HCT116 (cell line): ENCODE data around the gene FHIT. TPM values are rescaled to one million over a fixed set of nuclear protein-coding genes. Genes with fewer than 3 reads are reported as not detected.

Experiments
- ATAC-seq: fragments of 200-7000 bp; cut with Tn5 transposase; 2 replicates; pipeline ENCODE4 v1.9.1; 2020; ENCODE audit warnings: mild to moderate bottlenecking, moderate library complexity
- BruUV-seq: library from RNA; stranded (reverse); fragments of 400-500 nt; replicated peaks from 2 replicates; lab custom pipeline; 2021; lab: Mats Ljungman, UMichigan
- CTCF ChIA-PET: fragments of 300-600 bp; sonication (Branson Sonifier 250); formaldehyde crosslinking; loops from one replicate; lab custom pipeline; 2021; ENCODE audit warnings: antibody characterized with exemption; lab: Charles Lee
- POLR2A ChIA-PET: fragments of 300-600, 350-600 bp; sonication (Branson Sonifier 250); formaldehyde crosslinking; loops from one replicate; lab custom pipeline; 2021; ENCODE audit warnings: antibody characterized with exemption; lab: Charles Lee
- RAD21 ChIA-PET, 2 experiments: fragments of 300-600 bp; sonication (Branson Sonifier 250); formaldehyde crosslinking; loops; one replicate each; lab custom pipeline; 2023; ENCODE audit warnings: low total read pairs in 2 of 2; ENCODE audit not compliant: uncharacterized antibody in 2 of 2, unreplicated experiment in 2 of 2, low non-redundant PET in 1 of 2; lab: Charles Lee
- DNase-seq: peaks from one replicate; pipeline ENCODE4 v3.0.0-alpha.2; 2010; ENCODE audit warnings: low read depth, low spot score
- H2AFZ ChIP-seq: fragments of 200-600 bp; shearing (Covaris generic), sonication (generic); 2 replicates; pipeline ENCODE4 v1.6.1; 2017; ENCODE audit warnings: low read depth, mixed run types, mixed read lengths, antibody characterized with exemption, low read length; ENCODE audit not compliant: poor library complexity, severe bottlenecking
- H3K27ac ChIP-seq: 2 replicates; pipeline ENCODE4 v1.5.1; 2012; ENCODE audit warnings: low read depth, low read length
- H3K27me3 ChIP-seq: fragments of 200-600 bp; sonication (generic); 2 replicates; pipeline ENCODE4 v1.6.1; 2016; ENCODE audit warnings: mixed run types, low read length, mixed read lengths; ENCODE audit not compliant: insufficient read depth
- H3K36me3 ChIP-seq, 2 experiments: fragments of 200-500 bp in 1 of 2; fragments of 200-600 bp in 1 of 2; sonication (Bioruptor generic) in 1 of 2; sonication (generic) in 1 of 2; 2 replicates each; pipeline versions ENCODE4 v1.5.1 to v1.6.1; 2014 to 2016; ENCODE audit warnings: low read length in 2 of 2, inconsistent platforms in 1 of 2, mixed read lengths in 1 of 2, mixed run types in 1 of 2; ENCODE audit not compliant: insufficient read depth in 2 of 2, control insufficient read depth in 1 of 2
- H3K4me1 ChIP-seq, 2 experiments: fragments of 200-600 bp in 1 of 2; sonication (generic) in 1 of 2; 2 replicates each; pipeline versions ENCODE4 v1.5.1 to v1.6.1; 2012 to 2017; ENCODE audit warnings: low read length in 2 of 2, inconsistent platforms in 1 of 2, mild to moderate bottlenecking in 1 of 2, mixed read lengths in 1 of 2, mixed run types in 1 of 2, moderate library complexity in 1 of 2; ENCODE audit not compliant: insufficient read depth in 2 of 2, control insufficient read depth in 1 of 2
- H3K4me2 ChIP-seq: fragments of 200-600 bp; sonication (generic); 2 replicates; pipeline ENCODE4 v1.6.1; 2017; ENCODE audit warnings: mixed run types, low read length, mixed read lengths
- H3K4me3 ChIP-seq, 2 experiments: fragments of 200-600 bp in 1 of 2; sonication (generic) in 1 of 2; replicated peaks in 1 of 2; 2 replicates each; pipeline ENCODE4 v1.5.1; 2011 to 2016; ENCODE audit warnings: low read length in 2 of 2, control low read depth in 1 of 2, low read depth in 1 of 2, mild to moderate bottlenecking in 1 of 2, mixed read lengths in 1 of 2, mixed run types in 1 of 2
- H3K79me2 ChIP-seq: fragments of 200-600 bp; sonication (generic); 2 replicates; pipeline ENCODE4 v1.6.1; 2017; ENCODE audit warnings: mild to moderate bottlenecking, mixed run types, low read length, moderate library complexity, mixed read lengths; ENCODE audit not compliant: insufficient read depth
- H3K9ac ChIP-seq: fragments of 200-600 bp; sonication (generic); 2 replicates; pipeline ENCODE4 v1.6.1; 2016; ENCODE audit warnings: low read length, mixed read lengths
- H3K9me2 ChIP-seq: fragments of 200-600 bp; sonication (generic), shearing (Covaris generic); 2 replicates; pipeline ENCODE4 v1.6.1; 2017; ENCODE audit warnings: mixed run types, mild to moderate bottlenecking, moderate library complexity; ENCODE audit not compliant: insufficient read depth
- H3K9me3 ChIP-seq, 2 experiments: fragments of 200-500 bp in 1 of 2; fragments of 200-600 bp in 1 of 2; sonication (Bioruptor generic) in 1 of 2; sonication (generic) in 1 of 2; 2 replicates each; pipeline ENCODE4 v1.6.1; 2014 to 2017; ENCODE audit warnings: low read length in 2 of 2, mixed read lengths in 2 of 2, inconsistent platforms in 1 of 2, low read depth in 1 of 2, mild to moderate bottlenecking in 1 of 2, mixed run types in 1 of 2, moderate library complexity in 1 of 2; ENCODE audit not compliant: control insufficient read depth in 1 of 2, insufficient read depth in 1 of 2
- H4K20me1 ChIP-seq: fragments of 200-600 bp; sonication (generic), shearing (Covaris generic); 2 replicates; pipeline ENCODE4 v1.6.1; 2017; ENCODE audit warnings: mixed run types, mild to moderate bottlenecking, moderate library complexity; ENCODE audit not compliant: insufficient read depth
- CEBPB ChIP-seq: IDR thresholded peaks from 2 replicates; pipeline ENCODE4 v1.6.1; 2012; ENCODE audit warnings: low read depth
- EGR1 ChIP-seq: IDR thresholded peaks from 2 replicates; pipeline ENCODE4 v1.6.1; 2012; ENCODE audit warnings: low read depth
- ELF1 ChIP-seq: IDR thresholded peaks from 2 replicates; pipeline ENCODE4 v1.6.1; 2012; ENCODE audit warnings: low read depth, borderline replicate concordance
- EZH2 ChIP-seq: fragments of 200-600 bp; sonication (generic); IDR thresholded peaks from 2 replicates; pipeline ENCODE4 v1.6.1; 2017; ENCODE audit warnings: antibody characterized with exemption, mixed run types
- FOSL1 ChIP-seq: IDR thresholded peaks from 2 replicates; pipeline ENCODE4 v1.6.1; 2012; ENCODE audit warnings: low read depth
- POLR2A ChIP-seq: IDR thresholded peaks from 2 replicates; pipeline ENCODE4 v1.7.0; 2011; ENCODE audit warnings: borderline replicate concordance; ENCODE audit not compliant: insufficient read depth, insufficient read length; ENCODE audit errors: extremely low read depth
- RAD21 ChIP-seq: IDR thresholded peaks from 2 replicates; pipeline ENCODE4 v1.6.1; 2012; ENCODE audit warnings: low read depth, mild to moderate bottlenecking
- SRF ChIP-seq: IDR thresholded peaks from 2 replicates; pipeline ENCODE4 v1.6.1; 2012; ENCODE audit warnings: low read depth
- ZFX ChIP-seq: fragments of 450-650 bp; IDR thresholded peaks from 2 replicates; pipeline ENCODE4 v1.6.1; 2017
- ZNF274 ChIP-seq: fragments of 200-500 bp; sonication (Bioruptor generic); IDR thresholded peaks from 2 replicates; pipeline ENCODE4 v1.6.1; 2014; ENCODE audit warnings: mild to moderate bottlenecking, low read depth, low read length, inconsistent platforms
- intact Hi-C: fragments of 100-400 bp; cut with micrococcal nuclease; formaldehyde crosslinking; loops from 2 replicates; pipeline ENCODE4 v1.10.0; 2022
- total RNA-seq: library from RNA; stranded (reverse); gene quantifications from one replicate; pipeline ENCODE4 v1.2.1, GENCODE V29; 2021; ENCODE audit not compliant: unreplicated experiment
- TF ChIP-seq, protein P1 (sequence below): IDR thresholded peaks from 2 replicates; pipeline ENCODE4 v1.6.1; 2012; ENCODE audit warnings: low read depth
- TF ChIP-seq, protein P2 (sequence below): IDR thresholded peaks from 2 replicates; pipeline ENCODE4 v1.6.1; 2012
- TF ChIP-seq, protein P3 (sequence below): IDR thresholded peaks from 2 replicates; pipeline ENCODE4 v1.6.1; 2012

Gene FHIT
- total RNA-seq, 1 experiment from 2014 or later: 20.1 TPM

DNA sequence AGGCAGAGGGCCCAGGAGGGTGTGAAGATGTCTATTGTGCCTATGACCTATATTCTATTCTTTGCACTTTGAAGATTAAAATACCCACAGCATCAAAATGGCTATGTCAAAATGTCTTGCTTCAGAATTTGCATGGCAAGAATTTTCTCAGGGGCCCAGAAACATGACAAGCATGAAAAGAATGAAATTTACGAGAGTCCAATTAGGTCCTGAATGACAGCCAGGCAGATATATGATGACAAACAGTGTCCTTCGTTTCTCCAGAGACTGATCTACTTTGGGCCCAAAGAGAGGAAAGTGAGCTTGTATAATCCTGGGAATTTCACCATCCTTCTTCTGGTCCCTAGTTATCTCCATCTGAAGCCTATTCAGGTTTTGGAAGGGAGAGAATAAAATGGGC is 609.9 kb downstream of the FHIT start:
- no peak overlapping the region for H2AFZ ChIP-seq
- intact Hi-C loops: no loop called here
- H3K9ac ChIP-seq: no peak overlapping the region
- H3K9me2 ChIP-seq: no peaks in the 10 kb centered on the region
- no peaks in the 10 kb centered on the region for H3K36me3 ChIP-seq
- no peaks in the 10 kb centered on the region for H4K20me1 ChIP-seq
- H3K4me1 ChIP-seq: peaks cover 0 to 2% of the 10 kb centered on the region in 2 experiments; a peak in 1 of 4 replicates
- H3K4me3 ChIP-seq: no peak overlapping the region
- H3K4me2 ChIP-seq: no peak overlapping the region
- CTCF ChIA-PET: no interaction called here
- DNase-seq (no peak), ATAC-seq (no peak)
- H3K9me3 ChIP-seq: no peaks in the 10 kb centered on the region
- no peaks in the 10 kb centered on the region for H3K27me3 ChIP-seq
- no peaks in the 10 kb centered on the region for H3K79me2 ChIP-seq
- RAD21 ChIA-PET: no interaction called here
- H3K27ac ChIP-seq: no peak overlapping the region
- TF ChIP-seq ZNF274 (no peak), EGR1 (no peak), EZH2 (no peak), CEBPB (no peak), ELF1 (no peak), POLR2A (no peak)
- TF ChIP-seq, protein P1, sequence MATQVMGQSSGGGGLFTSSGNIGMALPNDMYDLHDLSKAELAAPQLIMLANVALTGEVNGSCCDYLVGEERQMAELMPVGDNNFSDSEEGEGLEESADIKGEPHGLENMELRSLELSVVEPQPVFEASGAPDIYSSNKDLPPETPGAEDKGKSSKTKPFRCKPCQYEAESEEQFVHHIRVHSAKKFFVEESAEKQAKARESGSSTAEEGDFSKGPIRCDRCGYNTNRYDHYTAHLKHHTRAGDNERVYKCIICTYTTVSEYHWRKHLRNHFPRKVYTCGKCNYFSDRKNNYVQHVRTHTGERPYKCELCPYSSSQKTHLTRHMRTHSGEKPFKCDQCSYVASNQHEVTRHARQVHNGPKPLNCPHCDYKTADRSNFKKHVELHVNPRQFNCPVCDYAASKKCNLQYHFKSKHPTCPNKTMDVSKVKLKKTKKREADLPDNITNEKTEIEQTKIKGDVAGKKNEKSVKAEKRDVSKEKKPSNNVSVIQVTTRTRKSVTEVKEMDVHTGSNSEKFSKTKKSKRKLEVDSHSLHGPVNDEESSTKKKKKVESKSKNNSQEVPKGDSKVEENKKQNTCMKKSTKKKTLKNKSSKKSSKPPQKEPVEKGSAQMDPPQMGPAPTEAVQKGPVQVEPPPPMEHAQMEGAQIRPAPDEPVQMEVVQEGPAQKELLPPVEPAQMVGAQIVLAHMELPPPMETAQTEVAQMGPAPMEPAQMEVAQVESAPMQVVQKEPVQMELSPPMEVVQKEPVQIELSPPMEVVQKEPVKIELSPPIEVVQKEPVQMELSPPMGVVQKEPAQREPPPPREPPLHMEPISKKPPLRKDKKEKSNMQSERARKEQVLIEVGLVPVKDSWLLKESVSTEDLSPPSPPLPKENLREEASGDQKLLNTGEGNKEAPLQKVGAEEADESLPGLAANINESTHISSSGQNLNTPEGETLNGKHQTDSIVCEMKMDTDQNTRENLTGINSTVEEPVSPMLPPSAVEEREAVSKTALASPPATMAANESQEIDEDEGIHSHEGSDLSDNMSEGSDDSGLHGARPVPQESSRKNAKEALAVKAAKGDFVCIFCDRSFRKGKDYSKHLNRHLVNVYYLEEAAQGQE: no peak
- BruUV-seq: no TSS peak
- POLR2A ChIA-PET: no interaction called here

DNA sequence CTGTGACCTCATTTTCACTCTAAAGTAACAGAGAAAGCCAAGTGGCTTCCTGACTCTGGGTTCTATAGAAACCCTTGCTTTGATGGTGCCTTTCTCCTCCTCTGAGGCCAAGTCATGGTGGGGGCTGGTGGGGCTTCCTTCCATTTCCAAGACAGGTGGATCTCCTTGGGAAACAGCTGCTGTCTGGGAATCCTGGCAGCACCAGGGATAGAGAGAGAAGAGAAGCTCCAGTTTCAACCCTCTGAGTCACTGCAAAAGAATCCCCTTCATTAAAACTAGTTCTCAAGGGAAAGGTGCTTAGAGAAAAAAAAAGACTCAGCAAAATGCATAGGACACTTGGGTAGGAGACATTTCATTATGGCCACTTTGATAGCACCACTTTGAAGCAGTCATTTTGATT is 614.4 kb downstream of the FHIT start:
- intact Hi-C loops: no loop called here
- no peaks in the 10 kb centered on the region for H3K27me3 ChIP-seq
- H3K9me2 ChIP-seq: no peaks in the 10 kb centered on the region
- no peak overlapping the region for H3K4me2 ChIP-seq
- ChIA-PET CTCF (no interaction called here), RAD21 (no interaction called here), POLR2A (no interaction called here)
- DNase-seq (no peak), ATAC-seq (no peak)
- BruUV-seq: no TSS peak
- H3K4me3 ChIP-seq: no peak overlapping the region
- no peaks in the 10 kb centered on the region for H3K36me3 ChIP-seq
- H3K9ac ChIP-seq: no peak overlapping the region
- H3K27ac ChIP-seq: no peak overlapping the region
- H3K9me3 ChIP-seq: no peaks in the 10 kb centered on the region
- peaks cover 0 to 2% of the 10 kb centered on the region in 2 experiments; a peak in 1 of 4 replicates for H3K4me1 ChIP-seq
- H4K20me1 ChIP-seq: no peaks in the 10 kb centered on the region
- no peak overlapping the region for H2AFZ ChIP-seq
- H3K79me2 ChIP-seq: no peaks in the 10 kb centered on the region
- no peak for TF ChIP-seq ZFX
- TF ChIP-seq, protein P1: no peak
- TF ChIP-seq POLR2A: no peak
- no peak for TF ChIP-seq ZNF274
- TF ChIP-seq, protein P2, sequence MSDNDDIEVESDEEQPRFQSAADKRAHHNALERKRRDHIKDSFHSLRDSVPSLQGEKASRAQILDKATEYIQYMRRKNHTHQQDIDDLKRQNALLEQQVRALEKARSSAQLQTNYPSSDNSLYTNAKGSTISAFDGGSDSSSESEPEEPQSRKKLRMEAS: no peak
- no peak for TF ChIP-seq SRF
- no peak for TF ChIP-seq RAD21
- no peak for TF ChIP-seq CEBPB
- no peak for TF ChIP-seq FOSL1
- TF ChIP-seq ELF1: no peak
- TF ChIP-seq, protein P3, sequence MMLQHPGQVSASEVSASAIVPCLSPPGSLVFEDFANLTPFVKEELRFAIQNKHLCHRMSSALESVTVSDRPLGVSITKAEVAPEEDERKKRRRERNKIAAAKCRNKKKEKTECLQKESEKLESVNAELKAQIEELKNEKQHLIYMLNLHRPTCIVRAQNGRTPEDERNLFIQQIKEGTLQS: no peak
- no peak for TF ChIP-seq EZH2
